Left ventricle myocardium inferior (tissue), 1 donor: ENCODE results near the gene PSD. TPM values are rescaled to one million over a fixed set of nuclear protein-coding genes. Genes with fewer than 3 reads are reported as not detected.
A peak's percentile ranks its signal among the peaks of the same experiment; 100 is the strongest.

Source experiments
- DNase-seq: peaks from one replicate; pipeline ENCODE4 v3.0.0-alpha.2; 2020
- H3K27ac ChIP-seq: fragments of 200-600 bp; replicated peaks from 2 replicates; pipeline ENCODE4 v1.8.0; 2021
- H3K27me3 ChIP-seq: fragments of 200-600 bp; 2 replicates; pipeline ENCODE4 v1.8.0; 2021; ENCODE audit warnings: low read depth
- H3K36me3 ChIP-seq: fragments of 200-600 bp; 2 replicates; pipeline ENCODE4 v1.8.0; 2021
- H3K4me1 ChIP-seq: fragments of 200-600 bp; 2 replicates; pipeline ENCODE4 v1.8.0; 2021
- H3K4me3 ChIP-seq: fragments of 200-600 bp; 2 replicates; pipeline ENCODE4 v1.8.0; 2021; ENCODE audit warnings: mild to moderate bottlenecking, moderate library complexity
- H3K9me3 ChIP-seq: fragments of 200-600 bp; replicated peaks from 2 replicates; pipeline ENCODE4 v1.8.0; 2021
- intact Hi-C: fragments of 100-400 bp; cut with micrococcal nuclease; formaldehyde crosslinking; loops from one replicate; pipeline ENCODE4 v1.11.0; 2022
- long read RNA-seq: library from polyadenylated mRNA; unstranded; transcript quantifications from one replicate; pipeline ENCODE4 v2.0.0, GENCODE V29; 2021
- total RNA-seq: library from RNA; stranded (reverse); fragmentation: NEBNext Ultra II Directional; extraction: Animal tissue kit (Norgen Biotek cat#: 25700); gene quantifications from one replicate; pipeline ENCODE4 v1.2.1, GENCODE V29; 2021
- TF ChIP-seq, protein P1 (sequence below): fragments of 200-600 bp; IDR thresholded peaks from 2 replicates; pipeline ENCODE4 v1.8.0; 2021; ENCODE audit warnings: antibody characterized with exemption, mild to moderate bottlenecking, borderline replicate concordance
- donor health status: DM: no; HTN: yes; CAD: no; lungs with severe emphysema.

The PSD gene
- total RNA-seq, result 0.93 TPM
- long read RNA-seq, result 0 reads

- Histone ChIP-seq H3K9me3 (no peaks in the 10 kb centered on the region), H3K4me1 (peaks cover 49% of the 10 kb centered on the region), H3K36me3 (peaks cover 7% of the 10 kb centered on the region), H3K27ac (no peak within 1 kb of the TSS), H3K4me3 (peak within 1 kb of the TSS; percentile 82), H3K27me3 (peaks cover 56% of the 10 kb centered on the region)
- intact Hi-C loops, result no loop called here
- TF ChIP-seq, protein P1, sequence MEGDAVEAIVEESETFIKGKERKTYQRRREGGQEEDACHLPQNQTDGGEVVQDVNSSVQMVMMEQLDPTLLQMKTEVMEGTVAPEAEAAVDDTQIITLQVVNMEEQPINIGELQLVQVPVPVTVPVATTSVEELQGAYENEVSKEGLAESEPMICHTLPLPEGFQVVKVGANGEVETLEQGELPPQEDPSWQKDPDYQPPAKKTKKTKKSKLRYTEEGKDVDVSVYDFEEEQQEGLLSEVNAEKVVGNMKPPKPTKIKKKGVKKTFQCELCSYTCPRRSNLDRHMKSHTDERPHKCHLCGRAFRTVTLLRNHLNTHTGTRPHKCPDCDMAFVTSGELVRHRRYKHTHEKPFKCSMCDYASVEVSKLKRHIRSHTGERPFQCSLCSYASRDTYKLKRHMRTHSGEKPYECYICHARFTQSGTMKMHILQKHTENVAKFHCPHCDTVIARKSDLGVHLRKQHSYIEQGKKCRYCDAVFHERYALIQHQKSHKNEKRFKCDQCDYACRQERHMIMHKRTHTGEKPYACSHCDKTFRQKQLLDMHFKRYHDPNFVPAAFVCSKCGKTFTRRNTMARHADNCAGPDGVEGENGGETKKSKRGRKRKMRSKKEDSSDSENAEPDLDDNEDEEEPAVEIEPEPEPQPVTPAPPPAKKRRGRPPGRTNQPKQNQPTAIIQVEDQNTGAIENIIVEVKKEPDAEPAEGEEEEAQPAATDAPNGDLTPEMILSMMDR, result no peak
- DNase-seq, result no peak
Measured at GRCh38 chr10:102418622-102419268, at the start of gene PSD. Gene PSD, minus strand, starts transcription at chr10:102418785. Its CDS starts 1,747 bp downstream, at chr10:102417038.

DNA sequence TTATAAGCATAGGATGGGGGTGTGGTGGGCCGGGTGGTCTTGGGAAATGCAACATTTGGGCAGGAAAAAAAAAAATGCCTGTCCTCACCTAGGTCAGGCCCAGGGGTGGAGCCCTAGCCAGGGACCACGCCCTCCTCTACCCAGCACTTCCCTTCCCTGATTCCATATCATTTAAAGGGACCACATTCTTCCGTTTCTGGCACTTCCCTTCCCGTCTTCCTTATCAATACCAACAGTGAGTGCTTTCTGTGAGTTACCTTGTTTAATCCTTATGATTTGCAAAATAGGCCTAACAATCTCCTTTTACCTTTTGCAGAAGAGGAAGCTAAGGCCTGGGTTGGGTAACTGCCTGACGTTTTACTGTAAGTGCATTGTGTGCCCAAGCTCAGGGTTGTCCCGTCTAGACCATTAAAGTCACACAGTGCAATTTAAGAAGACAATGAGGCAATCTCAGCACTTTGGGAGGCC, 49.4 kb upstream of the PSD start:
- DNase-seq, result no peak
- Histone ChIP-seq H3K4me3 (no peak overlapping the region), H3K9me3 (no peaks in the 10 kb centered on the region), H3K36me3 (no peaks in the 10 kb centered on the region), H3K27me3 (no peaks in the 10 kb centered on the region), H3K4me1 (peaks cover 14% of the 10 kb centered on the region), H3K27ac (no peak overlapping the region)
- intact Hi-C loops, result no loop called here
- TF ChIP-seq, protein P1, result no peak

DNA sequence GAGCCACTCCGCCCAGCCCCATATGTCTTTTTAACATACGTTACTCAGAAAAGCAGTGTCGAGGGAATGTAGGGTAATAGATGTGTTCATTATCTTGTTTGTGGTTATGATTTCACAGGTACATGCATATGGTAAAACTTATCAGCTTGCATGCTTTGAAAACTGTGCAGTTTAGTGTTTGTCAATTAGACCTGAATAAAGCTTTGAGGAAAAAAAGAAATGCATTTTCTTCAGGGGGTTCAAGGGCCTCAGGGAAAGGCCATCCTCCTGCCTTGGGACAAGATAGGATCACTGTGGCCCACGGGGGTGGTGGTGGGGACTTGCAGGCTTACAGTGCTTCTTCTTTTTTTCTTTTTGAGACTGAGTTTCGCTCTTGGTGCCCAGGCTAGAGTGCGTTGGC, 48.7 kb upstream of the PSD start:
- H3K36me3 ChIP-seq, result no peaks in the 10 kb centered on the region
- intact Hi-C loops, result no loop called here
- peaks cover 21% of the 10 kb centered on the region for H3K4me1 ChIP-seq
- H3K4me3 ChIP-seq, result no peak overlapping the region
- no peak for DNase-seq
- H3K9me3 ChIP-seq, result no peaks in the 10 kb centered on the region
- no peak overlapping the region for H3K27ac ChIP-seq
- no peaks in the 10 kb centered on the region for H3K27me3 ChIP-seq
- TF ChIP-seq, protein P1, result no peak

- intact Hi-C loops, result no loop called here
- H3K4me3 ChIP-seq, result no peak overlapping the region
- no peaks in the 10 kb centered on the region for H3K36me3 ChIP-seq
- no peak overlapping the region for H3K27ac ChIP-seq
- no peaks in the 10 kb centered on the region for H3K27me3 ChIP-seq
- DNase-seq, result no peak
- H3K4me1 ChIP-seq, result peaks cover 38% of the 10 kb centered on the region
- no peaks in the 10 kb centered on the region for H3K9me3 ChIP-seq
- TF ChIP-seq, protein P1, result no peak
Measured at GRCh38 chr10:102465466-102465865, 46.9 kb upstream of the PSD start.

DNA sequence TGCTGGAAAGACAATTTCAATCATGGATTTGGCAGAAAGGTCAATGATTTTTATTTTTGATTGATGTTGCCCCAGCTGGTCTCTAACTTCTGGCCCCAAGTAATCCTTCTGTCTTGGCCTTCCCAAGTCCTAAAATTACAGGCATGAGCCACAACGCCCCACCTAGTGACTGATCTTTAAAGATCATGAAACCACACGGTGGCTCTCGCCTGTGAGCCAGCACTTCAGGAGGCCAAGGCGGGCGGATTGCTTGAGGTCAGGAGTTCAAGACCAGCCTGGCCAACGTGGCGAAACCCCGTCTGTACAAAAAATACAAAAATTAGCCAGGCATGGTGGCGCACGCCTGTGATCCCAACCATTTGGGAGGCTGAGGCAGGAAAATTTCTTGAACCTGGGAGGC, 45.4 kb upstream of the PSD start:
- Histone ChIP-seq H3K4me1 (peaks cover 38% of the 10 kb centered on the region), H3K27ac (no peak overlapping the region), H3K27me3 (no peaks in the 10 kb centered on the region), H3K9me3 (no peaks in the 10 kb centered on the region), H3K36me3 (no peaks in the 10 kb centered on the region), H3K4me3 (no peak overlapping the region)
- TF ChIP-seq, protein P1, result no peak
- intact Hi-C loops, result no loop called here
- DNase-seq, result no peak
